Ishikawa (cell line): Measurements from ENCODE around the gene GLCCI1.

Experiments
- CEBPB ChIP-seq: IDR thresholded peaks from 2 replicates; pipeline ENCODE4 v1.6.1; 2012
- EP300 ChIP-seq: IDR thresholded peaks from 2 replicates; pipeline ENCODE4 v1.6.1; 2012; ENCODE audit warnings: borderline replicate concordance
- FOXM1 ChIP-seq: IDR thresholded peaks from 2 replicates; pipeline ENCODE4 v1.6.1; 2012; ENCODE audit warnings: low read depth, borderline replicate concordance
- RAD21 ChIP-seq: IDR thresholded peaks from 2 replicates; pipeline ENCODE4 v1.6.1; 2012; ENCODE audit warnings: low read depth
- ZBTB7A ChIP-seq: IDR thresholded peaks from 2 replicates; pipeline ENCODE4 v1.6.1; 2012; ENCODE audit warnings: low read depth

GRCh38 chr7:7962851-7963250 is 5.7 kb upstream of the GLCCI1 start:
- TF ChIP-seq ZBTB7A, result no peak
- no peak for TF ChIP-seq RAD21
- no peak for TF ChIP-seq EP300
- no peak for TF ChIP-seq FOXM1
- TF ChIP-seq CEBPB, result no peak
